HG03175 (cell line): ENCODE measurements around the gene SELENOS.

Source experiments
- ATAC-seq: cut with Tn5 transposase; IDR thresholded peaks from one replicate; pipeline ENCODE4 v1.9.1; 2021; ENCODE audit warnings: mild to moderate bottlenecking, moderate library complexity; ENCODE audit not compliant: unreplicated experiment

Gene SELENOS

DNA sequence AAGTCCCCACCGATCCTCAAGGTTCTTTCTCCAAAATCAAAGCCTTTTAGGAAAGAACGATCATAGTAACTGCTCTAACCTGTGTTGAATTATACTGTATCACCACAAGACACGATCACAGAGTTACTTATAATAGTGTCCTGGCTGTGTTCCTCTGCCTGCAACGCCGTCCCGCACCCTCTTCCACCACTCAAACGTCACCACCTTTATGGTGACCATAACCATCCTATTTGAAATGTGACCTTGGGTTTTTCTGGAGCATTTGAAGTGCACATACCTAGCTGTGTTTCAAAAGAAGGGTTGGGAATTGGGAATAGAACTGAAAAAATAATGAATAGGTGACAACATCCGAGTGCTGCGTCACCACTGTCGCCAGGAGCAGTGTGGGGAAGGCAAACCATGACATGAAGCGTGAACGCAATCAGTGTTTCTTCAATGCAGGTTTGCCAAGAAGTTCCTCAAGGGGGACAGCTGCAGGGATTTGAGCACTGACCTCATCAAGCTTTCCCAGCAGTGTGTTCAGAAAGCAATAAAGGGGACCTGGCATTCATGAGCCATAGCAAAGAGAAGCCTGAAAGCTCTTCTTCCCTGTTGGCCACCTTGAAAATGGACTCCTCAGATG, 769 bp upstream of the SELENOS start:
- ATAC-seq: no peak

DNA sequence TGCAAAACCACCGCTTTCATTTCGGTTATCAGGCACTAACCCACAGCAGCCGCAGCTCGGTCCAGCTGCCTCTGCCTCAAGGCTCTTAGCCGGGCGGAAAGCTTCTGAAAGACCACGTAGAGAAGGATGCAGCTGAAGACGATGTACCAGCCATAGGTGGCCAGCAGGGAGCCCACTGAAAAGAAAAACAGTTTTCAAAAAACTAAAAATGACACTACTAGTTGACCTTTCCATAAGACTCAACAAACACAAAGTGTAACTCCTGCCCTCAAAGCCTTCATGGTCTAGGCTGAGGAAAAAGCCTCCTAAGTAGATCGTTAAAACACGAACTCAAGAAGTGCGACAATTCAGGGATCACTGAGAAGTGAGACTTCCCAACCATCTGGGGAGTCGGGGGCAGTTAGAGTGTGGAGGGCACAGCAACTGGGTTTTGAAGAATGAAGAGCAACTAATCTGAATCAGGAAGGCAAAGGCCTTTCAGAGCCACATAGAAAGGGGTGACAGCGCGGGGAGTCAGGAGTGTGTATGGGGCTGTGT, 716 bp downstream of the SELENOS start:
- ATAC-seq: peak; percentile 52

DNA sequence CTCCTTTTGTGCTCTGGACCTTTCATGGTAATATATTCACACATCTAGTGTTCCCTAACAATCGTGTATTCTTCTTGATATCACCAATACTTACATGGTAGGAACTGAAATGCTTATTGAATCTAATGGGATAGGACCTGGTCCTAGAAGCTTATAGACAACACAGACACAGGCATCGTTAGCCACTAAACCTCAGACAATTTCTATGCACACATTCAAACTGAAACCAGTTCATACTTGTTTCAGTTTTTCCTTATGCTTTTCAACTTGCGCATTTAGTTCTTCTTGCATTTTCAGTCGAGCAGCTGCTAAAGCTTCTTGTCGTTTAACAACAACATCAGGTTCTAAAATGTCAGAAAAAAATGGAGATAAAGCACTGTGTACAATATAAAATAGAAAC, 2.3 kb downstream of the SELENOS start:
- ATAC-seq: no peak

DNA sequence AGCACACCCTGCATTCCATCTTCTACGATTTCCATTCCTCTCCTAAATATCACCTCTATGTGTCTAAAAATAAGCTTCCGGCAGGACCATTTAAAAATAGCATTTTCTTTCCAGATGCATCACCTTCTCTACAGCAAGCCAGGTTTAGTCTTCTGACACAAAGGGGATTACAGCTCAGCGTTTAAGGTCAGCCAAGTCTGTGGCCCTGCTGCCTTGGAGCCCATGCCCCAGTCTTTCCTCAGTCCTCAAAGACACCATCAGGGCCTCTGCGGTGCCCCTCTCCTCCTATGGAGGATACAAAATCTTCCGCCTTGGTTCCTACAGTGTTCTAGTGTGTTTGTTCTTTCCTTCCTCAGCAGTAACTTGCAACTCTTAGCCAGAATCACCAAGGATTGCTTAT, 3.8 kb downstream of the SELENOS start:
- no peak for ATAC-seq

DNA sequence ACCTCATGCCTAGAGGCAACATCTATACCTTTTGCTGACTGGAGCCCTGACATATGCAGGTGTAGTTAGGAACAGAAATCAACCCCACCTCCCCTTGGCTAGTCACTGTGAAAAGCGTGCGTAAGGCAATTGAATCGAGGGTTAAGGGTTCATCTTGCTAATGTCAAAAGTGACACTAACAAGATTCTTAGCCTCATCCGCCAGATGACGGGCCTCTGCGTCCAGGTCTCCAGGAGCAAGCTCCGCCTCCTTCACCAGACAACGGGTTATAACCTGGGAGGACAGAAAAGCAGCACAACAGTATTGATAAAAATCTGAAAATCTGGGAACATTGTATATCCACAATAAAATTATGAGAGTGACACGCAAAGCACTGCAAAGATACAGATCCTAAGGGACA, 4.7 kb downstream of the SELENOS start:
- ATAC-seq: no peak

DNA sequence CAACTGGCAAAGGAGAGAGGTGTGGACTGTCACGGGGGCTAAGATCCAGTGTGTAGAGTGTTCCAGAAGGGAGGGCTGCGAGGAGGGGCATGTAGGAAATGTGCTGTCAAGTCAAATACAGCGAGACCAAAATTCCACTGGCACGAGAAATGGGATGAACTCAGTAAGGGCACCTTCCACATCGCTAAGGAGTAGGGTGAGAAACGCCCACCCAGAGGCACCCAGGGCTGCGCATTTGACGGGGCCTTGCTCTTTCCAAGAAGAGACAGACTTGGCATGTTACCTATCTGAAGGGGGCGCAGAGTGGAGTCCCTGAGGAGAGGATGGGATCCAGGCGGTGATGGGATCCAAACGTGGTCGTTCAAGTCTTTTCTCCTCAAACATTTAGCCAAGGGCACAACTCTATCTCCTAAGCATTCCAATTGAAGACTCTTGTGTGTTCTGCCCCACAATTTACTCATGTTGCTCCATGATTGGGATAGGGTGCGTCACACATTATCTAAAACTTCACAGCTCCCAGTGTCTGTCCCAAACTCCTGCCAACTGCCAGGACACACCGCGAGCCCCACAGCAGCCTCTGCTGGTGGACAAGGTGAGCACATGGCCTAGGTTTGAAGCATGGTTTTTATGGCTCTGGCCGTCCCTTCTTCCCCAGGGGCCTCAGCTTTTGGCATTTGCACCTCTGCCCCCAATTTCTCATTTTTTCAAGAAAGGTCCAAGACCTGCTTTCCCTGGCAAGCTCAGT, 7.6 kb downstream of the SELENOS start:
- ATAC-seq: no peak

DNA sequence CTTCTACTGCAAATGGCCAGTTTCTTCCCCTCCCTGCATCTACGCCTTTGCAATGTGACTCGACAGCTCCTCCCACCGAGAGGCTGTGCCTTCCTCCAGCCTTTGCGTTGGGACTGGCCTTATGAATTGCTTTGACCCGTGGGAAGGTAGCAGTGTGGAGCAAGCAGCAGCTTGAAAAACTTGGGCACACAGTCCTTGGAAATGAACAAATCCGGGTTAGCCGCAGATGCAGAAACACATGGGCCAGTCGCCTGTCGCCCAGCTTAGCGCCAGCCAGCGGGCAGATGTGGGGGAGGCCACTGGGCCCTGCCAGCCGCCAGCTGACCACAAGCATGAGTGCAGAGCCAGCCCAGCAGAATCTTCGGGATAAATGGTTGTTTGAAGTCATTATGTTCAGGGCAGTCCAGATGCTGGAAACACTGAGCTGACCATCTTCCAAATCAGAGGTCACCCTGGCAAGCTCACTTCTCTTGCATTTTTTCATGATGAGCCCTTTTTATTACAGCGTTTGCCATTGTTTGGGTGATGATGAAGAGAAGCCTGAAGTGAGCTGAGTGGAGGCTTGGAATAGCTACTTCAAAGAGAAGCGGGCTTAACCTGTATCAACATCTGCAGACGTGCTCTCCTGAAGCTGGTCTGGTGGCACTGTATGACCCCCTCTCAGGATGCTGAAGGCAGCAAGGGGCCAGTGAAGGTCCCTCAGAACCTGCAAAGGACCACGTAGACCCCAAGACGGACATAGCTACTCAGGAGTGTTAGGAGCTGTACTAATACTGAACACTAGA, 9.8 kb downstream of the SELENOS start:
- ATAC-seq: no peak

DNA sequence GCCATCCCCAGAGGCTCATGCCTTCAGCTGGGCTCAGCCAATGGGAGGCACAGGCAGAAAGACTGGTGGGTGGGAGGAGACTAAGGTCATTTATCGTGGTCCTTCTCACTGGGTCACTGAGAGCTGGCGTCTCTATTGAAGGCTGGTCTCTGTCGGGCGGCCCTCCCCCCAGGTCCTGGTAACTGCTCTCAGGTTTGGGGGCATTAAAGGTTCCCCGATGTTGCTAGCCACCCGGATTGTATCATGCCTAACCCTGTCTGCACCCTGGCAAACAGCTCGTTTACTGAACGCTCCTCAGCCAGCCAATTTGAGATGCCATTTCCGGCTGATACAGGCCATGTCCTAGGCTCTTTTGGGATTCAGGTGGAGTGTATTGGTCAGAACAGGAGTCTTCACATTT, 10.5 kb downstream of the SELENOS start:
- ATAC-seq: no peak

DNA sequence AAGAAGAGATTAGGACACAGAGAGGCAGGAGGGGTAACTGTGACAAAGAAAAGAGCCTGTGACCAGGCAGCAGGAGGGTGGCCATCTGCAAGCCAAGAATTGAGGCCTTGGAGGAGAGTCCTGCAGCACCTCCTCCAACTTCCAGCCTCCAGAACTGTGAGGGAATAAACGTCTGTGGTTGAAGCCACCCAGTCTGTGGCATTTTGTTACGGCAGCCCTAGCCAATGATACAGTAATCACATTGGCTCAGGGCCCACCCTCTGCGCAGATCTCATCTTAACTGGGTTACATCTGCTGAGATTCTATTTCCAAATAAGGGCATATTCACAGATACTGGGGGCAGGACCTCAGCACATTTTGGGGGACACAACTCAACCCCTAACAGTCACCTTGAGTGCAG, 11.3 kb downstream of the SELENOS start:
- no peak for ATAC-seq

DNA sequence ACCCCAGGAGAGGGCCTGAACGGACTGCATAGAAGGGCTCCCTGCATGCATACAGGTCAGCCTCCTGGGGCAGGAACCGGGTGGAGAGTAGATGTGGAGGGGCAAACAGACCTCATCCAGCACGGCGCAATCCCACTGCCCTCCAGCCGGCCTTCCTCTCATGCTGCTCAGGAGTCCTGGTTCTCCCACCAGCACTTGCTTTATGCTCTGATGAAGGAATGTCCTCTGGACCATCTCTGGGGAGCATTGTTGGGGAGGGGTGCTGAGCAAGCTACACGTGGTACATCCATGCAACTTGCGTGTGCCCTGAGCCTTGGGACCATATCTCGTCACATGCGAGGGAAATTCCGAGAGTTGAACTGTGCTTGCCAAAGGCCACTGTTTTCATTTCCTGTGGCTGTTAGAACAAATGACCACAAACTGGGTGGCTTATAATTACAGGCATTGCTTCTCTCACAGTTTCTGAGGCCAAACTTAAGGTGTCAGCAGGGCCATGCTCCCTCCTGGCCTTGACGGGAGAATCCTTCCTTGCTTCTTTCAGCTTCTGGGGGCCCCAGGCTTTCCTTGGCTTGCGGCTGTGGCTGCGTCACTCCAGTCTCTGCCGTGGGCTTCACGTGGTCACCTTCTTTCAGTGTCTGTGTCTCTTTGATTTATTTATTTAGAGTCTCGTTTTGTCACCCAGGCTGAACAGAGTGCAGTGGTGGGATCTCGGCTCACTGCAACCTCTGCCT, 12.2 kb downstream of the SELENOS start:
- no peak for ATAC-seq

DNA sequence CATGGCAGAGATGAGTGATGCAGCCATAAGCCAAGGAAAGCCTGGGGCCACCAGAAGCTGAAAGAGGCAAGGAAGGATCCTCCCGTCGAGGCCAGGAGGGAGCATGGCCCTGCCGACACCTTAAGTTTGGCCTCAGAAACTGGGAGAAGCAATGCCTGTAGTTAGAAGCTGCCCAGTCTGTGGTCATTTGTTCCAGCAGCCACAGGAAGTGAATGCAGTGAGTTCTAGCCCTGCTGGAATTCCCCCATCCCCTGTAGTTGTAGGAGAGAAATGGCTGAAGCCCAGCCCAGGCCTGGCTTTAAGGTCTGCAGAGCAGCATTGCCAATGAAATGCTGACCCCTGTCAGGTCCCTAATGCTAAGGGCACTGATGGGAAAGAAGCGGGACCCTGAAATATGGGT, 13.3 kb downstream of the SELENOS start:
- no peak for ATAC-seq

DNA sequence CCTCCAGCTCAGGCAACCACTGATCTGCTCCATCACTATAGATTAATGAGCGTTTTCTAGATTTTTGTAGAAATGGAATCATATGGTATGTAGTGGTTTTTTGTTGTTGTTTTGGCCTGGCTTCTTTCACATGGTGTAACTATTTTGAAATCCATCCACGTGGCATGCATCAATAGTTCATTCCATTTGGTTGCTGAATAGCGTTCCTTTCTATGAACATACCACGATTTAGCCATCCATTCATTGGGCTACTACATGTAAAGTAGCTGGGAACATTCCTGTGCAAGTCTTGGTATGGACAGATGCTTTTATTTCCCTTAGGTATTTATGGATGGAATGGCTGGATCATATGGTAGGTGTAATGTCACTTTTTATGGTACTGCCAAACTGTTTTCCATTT, 14.7 kb downstream of the SELENOS start:
- ATAC-seq: no peak

DNA sequence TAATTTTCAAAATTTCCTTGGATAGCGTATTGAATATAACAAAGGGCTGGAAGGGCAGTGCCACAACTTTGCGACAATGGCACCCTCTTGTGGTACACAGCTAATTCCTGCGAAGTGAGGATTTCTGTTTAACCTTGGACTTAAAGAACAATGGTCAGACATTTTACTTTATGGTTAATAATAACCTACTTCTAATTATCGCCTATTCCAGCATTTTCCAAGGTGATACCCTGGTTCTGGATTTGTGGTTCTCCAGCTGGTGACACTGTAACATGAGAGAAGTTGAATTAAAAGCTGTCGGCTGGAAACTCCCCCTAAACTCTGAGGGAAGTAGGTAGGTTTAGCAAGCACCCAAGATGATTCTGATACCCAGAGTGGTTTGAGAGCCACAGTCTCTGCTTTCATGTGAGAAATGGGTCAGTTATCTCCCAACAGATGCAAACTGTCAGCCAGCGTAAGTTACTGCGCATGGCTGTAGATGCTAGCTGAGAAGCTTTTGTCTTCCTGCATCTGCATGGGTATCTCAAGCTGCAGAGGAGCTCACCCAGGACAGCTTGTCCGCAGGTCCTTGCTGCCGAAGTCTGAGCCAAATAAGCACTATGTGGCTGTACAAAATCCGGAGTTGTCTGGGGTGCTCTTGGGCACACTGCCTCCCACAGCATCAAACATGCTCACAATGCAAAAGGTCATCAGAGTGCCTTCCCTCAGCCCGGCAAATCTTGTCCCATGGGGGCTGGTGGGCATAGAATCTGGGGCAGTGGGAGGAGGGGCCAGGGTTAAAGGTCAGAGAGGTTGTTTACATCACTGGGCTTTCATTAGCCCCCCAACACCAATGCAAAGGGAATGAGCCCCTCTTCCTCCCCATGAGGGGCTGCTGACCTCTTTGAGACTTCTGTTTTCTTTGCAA, 18.8 kb downstream of the SELENOS start:
- no peak for ATAC-seq

DNA sequence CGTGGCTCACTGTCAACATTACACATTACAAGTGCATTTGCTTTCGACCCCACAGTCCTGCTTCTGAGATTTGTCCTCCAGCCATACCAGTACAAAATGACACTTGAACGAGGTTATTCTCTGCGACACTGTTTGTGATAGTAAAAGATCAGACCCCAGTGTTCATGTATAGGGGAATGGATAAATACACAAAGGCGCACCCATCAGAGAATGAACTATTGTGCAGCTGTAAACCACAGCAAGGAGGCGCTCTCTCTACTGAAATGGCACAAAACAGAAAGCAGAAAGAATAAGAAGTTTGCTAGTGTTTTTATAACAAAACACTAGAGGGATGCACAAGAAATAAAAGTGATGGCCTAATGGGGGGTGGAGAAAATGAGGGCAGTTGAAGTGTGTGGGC, 20.5 kb downstream of the SELENOS start:
- ATAC-seq: no peak

DNA sequence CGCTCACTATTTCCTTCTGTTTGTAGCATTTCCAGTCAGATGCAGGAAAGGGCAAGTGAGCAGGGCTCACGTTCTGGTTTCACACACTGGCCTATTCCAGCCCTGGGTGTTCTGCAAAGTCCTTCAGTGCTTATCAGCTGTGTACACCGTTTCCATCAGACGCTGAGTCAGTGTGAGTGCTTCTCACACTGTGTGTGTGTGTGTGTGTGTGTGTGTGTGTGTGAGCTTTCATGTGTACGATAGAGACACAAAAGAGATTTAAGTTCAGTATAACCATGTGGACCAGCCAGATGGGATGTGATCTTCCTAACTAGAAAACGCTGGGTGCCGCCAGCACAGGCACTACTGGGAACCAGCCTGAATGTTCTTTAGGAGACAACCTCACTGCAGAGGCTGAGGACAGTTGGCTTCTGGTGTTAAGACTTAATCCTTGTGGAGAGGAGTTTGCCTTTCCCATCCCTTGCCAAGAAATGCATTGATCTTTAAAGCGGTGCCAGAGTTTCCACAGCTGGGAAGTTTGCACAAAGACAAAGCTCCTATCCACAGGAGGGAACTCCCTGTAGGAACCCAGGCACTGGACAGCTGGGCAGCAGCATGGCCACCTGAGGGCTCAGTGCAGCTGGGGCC, 21.6 kb downstream of the SELENOS start:
- ATAC-seq: no peak

DNA sequence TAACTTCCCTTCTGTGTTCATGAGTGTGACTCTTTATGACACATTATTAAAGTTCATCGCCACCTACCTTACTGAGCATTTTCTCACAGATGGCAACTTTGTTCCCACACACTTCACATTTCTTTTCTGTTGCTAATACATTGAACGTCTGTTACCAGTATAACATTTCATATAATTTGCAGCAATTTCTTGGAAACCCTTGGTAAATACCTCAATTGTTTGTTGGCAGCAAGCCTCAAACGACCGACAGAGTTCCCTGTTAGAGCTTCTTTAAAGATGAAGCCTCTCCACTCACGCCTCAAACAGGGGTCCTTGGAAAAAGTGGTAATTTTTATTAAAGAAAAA, 22.3 kb downstream of the SELENOS start:
- no peak for ATAC-seq

DNA sequence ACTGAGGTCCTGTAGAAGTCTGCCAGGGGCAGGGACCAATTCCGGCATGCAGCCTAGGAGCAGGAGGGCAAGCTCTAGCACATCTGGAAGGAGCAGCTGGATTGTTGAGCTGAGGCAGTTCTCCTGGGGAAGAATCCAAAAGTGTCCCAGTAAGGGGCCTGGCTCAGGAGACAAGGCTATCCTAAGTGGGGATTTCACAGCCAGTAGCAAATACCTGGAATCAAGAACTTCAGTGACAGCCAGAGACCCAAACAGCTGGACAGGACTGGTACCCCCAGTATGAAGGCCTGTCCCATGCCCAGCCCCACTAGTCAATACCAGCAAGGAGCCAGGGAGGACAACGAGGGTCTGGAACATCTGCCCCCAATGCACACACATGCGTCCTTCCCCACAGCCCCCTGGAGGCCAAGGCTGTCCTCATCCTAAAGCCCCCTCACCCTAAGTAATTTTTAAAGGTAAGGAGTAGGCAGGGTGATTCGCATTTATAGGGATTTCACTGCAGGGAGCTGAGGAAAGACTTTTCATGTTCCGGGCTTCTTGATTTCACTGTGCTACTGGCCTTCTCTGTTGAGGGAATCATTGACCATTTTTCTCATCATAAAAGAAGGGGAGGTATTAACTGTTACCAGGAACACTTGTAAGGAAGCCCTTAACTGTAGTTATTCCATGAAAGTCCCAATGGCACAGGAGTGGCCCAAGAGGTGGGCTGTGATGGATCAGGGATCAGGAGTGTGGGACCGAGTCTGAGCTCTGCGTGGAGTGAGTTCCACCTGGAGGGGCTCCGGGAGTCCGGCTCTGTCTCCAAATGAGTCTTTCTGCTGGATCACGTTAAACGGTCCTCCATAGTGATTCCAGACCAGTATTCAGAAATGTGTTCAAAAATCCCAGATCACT, 22.9 kb downstream of the SELENOS start:
- no peak for ATAC-seq

DNA sequence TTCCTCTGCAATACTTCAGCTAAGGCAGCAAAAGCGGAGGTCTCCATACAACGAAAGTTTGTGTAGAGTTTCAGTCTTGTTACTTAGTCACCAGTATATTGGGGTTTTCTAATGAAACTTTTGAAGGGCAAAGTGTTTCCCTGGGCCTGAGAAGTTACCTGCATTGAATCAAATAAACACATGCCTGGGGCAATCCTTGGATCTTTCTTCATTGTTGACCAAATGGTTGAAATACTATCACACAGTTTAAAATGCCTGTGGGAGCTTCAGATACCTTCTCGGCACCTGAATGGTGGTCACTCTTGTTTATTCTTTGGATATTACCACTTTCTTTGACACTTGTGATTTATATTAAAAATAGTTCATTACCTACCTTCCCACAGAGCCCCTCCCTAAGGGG, 24.4 kb downstream of the SELENOS start:
- ATAC-seq: no peak
